HUES6 (cell line): ENCODE data around the gene RNF8.
"Not testable (repeated sequence)": the region's sequence is repeated elsewhere in the genome, so short reads cannot be mapped to it uniquely, and the experiment has no call there.

Experiments
- H3K27ac ChIP-seq: 2 replicates; pipeline ENCODE4 v1.7.0; 2013; ENCODE audit warnings: low read depth, mild to moderate bottlenecking, low read length, inconsistent platforms
- H3K27me3 ChIP-seq: 2 replicates; pipeline ENCODE4 v1.6.1; 2013; ENCODE audit warnings: low read length; ENCODE audit not compliant: control insufficient read depth, insufficient read depth
- H3K36me3 ChIP-seq: 2 replicates; pipeline ENCODE4 v1.6.1; 2013; ENCODE audit warnings: low read length; ENCODE audit not compliant: control insufficient read depth, insufficient read depth
- H3K4me1 ChIP-seq: 2 replicates; pipeline ENCODE4 v1.6.1; 2013; ENCODE audit warnings: low read length; ENCODE audit not compliant: control insufficient read depth, insufficient read depth
- H3K4me3 ChIP-seq: 2 replicates; pipeline ENCODE4 v1.5.1; 2013; ENCODE audit warnings: low read depth, low read length
- H3K9ac ChIP-seq: one replicate; pipeline ENCODE4 v1.6.1; 2013; ENCODE audit warnings: mild to moderate bottlenecking, low read length
- H3K9me3 ChIP-seq: 2 replicates; pipeline ENCODE4 v1.6.1; 2013; ENCODE audit warnings: low read depth, low read length; ENCODE audit not compliant: control insufficient read depth, insufficient read depth

Gene RNF8

GRCh38 chr6:37382994-37383765, 29.4 kb downstream of the RNF8 start:
- Histone ChIP-seq H3K9me3 (no peaks in the 10 kb centered on the region), H3K9ac (no peak overlapping the region), H3K27me3 (no peaks in the 10 kb centered on the region), H3K36me3 (peaks cover 63% of the 10 kb centered on the region), H3K4me3 (no peak overlapping the region), H3K27ac (no peak overlapping the region), H3K4me1 (no peaks in the 10 kb centered on the region)

GRCh38 chr6:37388578-37388977, 34.8 kb downstream of the RNF8 start:
- Histone ChIP-seq H3K4me1 (no peaks in the 10 kb centered on the region), H3K36me3 (peaks cover 76% of the 10 kb centered on the region), H3K9ac (no peak overlapping the region), H3K9me3 (no peaks in the 10 kb centered on the region), H3K4me3 (no peak overlapping the region), H3K27me3 (no peaks in the 10 kb centered on the region), H3K27ac (no peak overlapping the region)

- Histone ChIP-seq H3K27me3 (no peaks in the 10 kb centered on the region), H3K9me3 (no peaks in the 10 kb centered on the region), H3K9ac (no peak overlapping the region), H3K27ac (no peak overlapping the region), H3K4me3 (no peak overlapping the region), H3K36me3 (peaks cover 68% of the 10 kb centered on the region), H3K4me1 (no peaks in the 10 kb centered on the region)
These were observed 36.1 kb downstream of the RNF8 start for GRCh38 chr6:37389857-37390256.

GRCh38 chr6:37391120-37391519, 37.3 kb downstream of the RNF8 start:
- Histone ChIP-seq H3K4me1 (no peaks in the 10 kb centered on the region), H3K9me3 (no peaks in the 10 kb centered on the region), H3K27ac (no peak overlapping the region), H3K27me3 (no peaks in the 10 kb centered on the region), H3K4me3 (no peak overlapping the region), H3K9ac (no peak overlapping the region), H3K36me3 (peaks cover 66% of the 10 kb centered on the region)

- H3K27me3 ChIP-seq: no peaks in the 10 kb centered on the region
- H3K36me3 ChIP-seq: peaks cover 49% of the 10 kb centered on the region
- no peak overlapping the region for H3K27ac ChIP-seq
- no peak overlapping the region for H3K9ac ChIP-seq
- H3K9me3 ChIP-seq: no peaks in the 10 kb centered on the region
- no peaks in the 10 kb centered on the region for H3K4me1 ChIP-seq
- H3K4me3 ChIP-seq: no peak overlapping the region
These were observed 39.0 kb downstream of the RNF8 start for GRCh38 chr6:37392821-37393220.

GRCh38 chr6:37393381-37393929, 39.7 kb downstream of the RNF8 start:
- no peaks in the 10 kb centered on the region for H3K27me3 ChIP-seq
- H3K27ac ChIP-seq: no peak overlapping the region
- H3K4me3 ChIP-seq: no peak overlapping the region
- no peaks in the 10 kb centered on the region for H3K4me1 ChIP-seq
- no peaks in the 10 kb centered on the region for H3K9me3 ChIP-seq
- H3K36me3 ChIP-seq: peaks cover 43% of the 10 kb centered on the region
- H3K9ac ChIP-seq: no peak overlapping the region

GRCh38 chr6:37396571-37397180, 42.9 kb downstream of the RNF8 start:
- Histone ChIP-seq H3K27ac (no peak overlapping the region), H3K27me3 (no peaks in the 10 kb centered on the region), H3K36me3 (peaks cover 16% of the 10 kb centered on the region), H3K4me3 (no peak overlapping the region), H3K9me3 (no peaks in the 10 kb centered on the region), H3K4me1 (no peaks in the 10 kb centered on the region), H3K9ac (no peak overlapping the region)

GRCh38 chr6:37399131-37399530, 45.3 kb downstream of the RNF8 start:
- H3K36me3 ChIP-seq: 0 out of 2 replicates have a peak, but pooled peaks cover 2% of the 10 kb centered on the region
- no peak overlapping the region for H3K4me3 ChIP-seq
- no peak overlapping the region for H3K27ac ChIP-seq
- H3K4me1 ChIP-seq: no peaks in the 10 kb centered on the region
- H3K9me3 ChIP-seq: no peaks in the 10 kb centered on the region
- H3K27me3 ChIP-seq: no peaks in the 10 kb centered on the region
- no peak overlapping the region for H3K9ac ChIP-seq

- Histone ChIP-seq H3K4me1 (no peaks in the 10 kb centered on the region), H3K9ac (no peak overlapping the region), H3K27ac (no peak overlapping the region), H3K27me3 (no peaks in the 10 kb centered on the region), H3K36me3 (no peaks in the 10 kb centered on the region), H3K9me3 (no peaks in the 10 kb centered on the region), H3K4me3 (no peak overlapping the region)
These were observed 46.2 kb downstream of the RNF8 start for GRCh38 chr6:37399795-37400490.

- H3K9ac ChIP-seq, H3K4me1 ChIP-seq, H3K4me3 ChIP-seq, H3K9me3 ChIP-seq, H3K27me3 ChIP-seq, H3K36me3 ChIP-seq, H3K27ac ChIP-seq: not testable (repeated sequence)
These were observed 47.9 kb downstream of the RNF8 start for GRCh38 chr6:37401658-37402057.
